Amniotic stem cell (primary cell): ENCODE results near the gene ANK3.

ENCODE experiments used
- DNase-seq: peaks from one replicate; lab custom pipeline; 2025; lab: John Stamatoyannopoulos, UW

ANK3 gene

DNA sequence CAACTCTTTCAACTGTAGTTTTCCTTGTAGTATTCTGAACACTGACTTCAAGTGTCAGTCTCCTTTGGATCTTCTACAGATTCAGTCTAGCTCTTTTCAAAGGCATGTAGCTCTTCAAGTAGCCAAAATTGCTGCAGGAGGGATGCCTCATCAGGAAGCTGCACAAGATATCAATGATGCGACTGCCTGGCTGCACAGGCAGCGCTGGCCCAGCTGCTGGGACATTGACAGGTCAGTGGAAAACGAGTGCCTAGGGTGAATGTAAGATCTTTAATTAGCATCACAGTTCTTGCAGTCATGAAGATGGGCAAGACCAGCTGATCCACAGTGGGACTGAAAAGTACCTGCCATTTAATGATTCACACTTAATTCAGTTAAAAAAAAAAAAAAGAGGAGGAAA lies 167.6 kb downstream of the ANK3 start:
- no peak for DNase-seq

DNA sequence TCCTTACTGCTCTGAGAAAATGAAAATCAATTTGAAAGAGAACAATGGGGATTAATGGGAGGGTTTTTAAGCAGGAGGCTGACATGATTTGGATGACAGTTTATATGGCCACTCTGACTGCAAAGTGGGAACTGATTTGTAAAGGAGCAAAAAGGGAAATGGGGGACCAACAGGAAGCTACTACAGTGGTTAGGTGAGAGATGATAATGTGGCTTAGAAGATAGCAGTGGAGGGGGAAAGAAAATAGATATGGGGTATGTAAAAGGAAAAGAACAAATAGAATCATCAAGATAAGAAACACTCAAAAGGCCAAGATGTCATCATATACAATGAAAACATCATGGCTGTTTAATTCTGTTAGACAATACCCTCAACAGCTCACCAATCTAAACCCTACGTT lies 177.5 kb downstream of the ANK3 start:
- no peak for DNase-seq

DNA sequence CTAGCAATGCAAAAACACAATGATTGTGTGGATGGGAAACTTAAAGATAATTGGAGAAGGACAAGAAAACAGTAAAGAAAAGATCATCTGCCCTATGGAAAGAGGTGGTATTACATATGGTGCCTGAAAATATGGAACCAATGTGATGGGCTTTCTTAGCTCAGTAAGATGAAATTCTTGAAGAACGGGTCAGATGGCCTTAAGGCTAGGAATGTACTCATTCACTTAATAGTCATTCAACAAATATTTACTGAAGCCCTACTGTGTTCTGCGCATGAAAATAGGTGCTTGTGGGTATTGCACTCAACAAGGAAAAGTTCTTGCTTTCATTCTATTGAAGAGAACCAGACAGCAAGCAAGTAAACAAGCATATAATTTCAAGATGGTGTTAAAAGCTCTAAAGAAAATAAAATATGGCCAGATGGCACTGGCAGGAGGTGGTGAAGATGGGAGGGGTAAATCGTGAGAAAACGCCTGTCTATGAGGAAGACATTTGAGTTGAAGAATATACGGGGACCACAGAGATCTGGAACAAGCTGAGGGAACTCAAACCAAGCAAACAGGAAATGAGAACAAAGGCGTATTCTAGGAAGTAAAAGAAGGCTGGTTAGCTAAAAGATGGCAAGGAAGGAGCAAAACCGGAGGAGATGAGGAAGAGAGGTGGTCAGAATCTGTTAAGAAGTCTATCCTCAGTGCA lies 179.7 kb downstream of the ANK3 start:
- DNase-seq, result no peak

DNA sequence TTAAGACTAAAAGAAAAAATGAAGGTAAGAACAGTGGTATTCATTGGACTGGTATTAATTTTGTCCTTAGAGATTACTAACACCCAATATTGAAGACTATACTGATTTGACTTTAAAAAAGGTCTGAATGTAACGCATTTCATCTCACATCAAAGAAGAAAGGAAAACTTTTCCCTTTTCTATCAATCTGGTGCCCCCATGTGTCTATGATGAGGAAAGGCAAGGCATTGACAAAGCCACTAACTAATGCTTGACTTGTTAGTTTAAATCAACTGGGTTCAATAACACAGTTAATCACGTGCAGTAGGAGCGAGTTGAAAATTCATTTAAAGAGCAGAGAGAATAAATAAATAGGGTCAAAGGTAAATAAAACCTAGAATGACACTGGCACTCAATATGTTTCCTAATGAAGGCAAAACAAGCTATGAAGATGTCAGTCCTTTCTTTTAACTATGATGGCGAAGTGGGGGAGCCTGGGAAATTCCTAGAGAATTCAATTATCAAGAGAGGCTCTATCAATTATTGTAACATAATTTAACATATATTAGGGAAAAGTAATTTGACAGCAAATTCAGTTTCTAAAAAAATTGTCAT lies 180.9 kb downstream of the ANK3 start:
- peak; percentile 10 for DNase-seq

DNA sequence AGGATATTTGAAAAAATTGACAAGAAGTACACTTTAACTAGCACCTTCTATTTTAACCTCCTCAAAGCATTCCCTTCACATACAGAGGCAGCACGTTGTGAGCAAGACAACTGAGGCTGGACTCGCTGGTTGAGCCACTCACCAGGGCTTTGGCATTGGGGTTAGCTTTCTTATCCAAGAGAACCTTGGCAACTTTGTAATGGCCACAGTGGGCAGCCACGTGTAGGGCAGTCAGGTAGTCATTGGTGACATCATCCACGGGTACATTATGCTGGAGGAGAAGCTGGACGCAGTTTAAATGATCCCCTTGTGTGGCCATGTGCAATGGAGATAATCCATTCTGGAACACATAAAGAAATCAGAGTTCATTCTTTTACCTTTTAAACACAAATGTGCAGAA lies 181.8 kb downstream of the ANK3 start:
- DNase-seq, result no peak

DNA sequence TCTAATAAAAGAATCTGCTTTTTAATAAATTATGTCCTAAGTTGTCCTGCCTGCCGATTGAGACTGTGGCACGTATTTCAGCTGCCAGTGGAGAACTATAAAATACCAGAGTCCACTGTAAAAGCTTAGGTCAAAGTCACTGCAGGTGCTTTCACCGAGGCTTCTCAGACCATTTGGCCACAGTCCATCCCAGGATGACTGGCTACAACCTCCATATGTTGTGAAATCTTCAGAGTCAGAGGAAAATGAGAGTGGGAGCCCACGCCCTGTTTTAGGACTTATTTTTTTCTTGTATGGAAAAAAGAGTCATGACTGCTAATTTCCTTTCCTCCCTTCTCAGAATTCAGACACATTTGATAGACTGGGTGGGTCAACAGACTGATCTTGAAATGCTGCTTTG lies 182.9 kb downstream of the ANK3 start:
- no peak for DNase-seq

DNA sequence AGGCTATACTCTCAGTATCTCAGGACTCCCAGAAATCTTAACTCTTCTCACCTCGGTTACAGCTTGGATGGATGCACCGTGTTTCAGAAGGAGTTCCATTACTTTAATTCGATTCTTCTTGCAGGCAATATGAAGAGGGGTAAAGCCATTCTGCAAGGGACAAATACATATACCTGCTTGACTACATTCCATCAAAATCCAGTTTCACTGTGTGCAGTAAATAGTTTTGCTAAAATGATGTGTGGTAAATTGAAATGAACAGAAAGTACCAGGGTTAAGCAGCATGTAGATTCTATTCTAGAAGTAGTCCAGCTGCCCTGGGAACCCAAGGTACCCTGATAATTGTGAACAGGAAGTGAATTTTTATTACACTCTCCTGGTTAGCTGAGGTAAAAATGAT lies 183.9 kb downstream of the ANK3 start:
- no peak for DNase-seq

DNA sequence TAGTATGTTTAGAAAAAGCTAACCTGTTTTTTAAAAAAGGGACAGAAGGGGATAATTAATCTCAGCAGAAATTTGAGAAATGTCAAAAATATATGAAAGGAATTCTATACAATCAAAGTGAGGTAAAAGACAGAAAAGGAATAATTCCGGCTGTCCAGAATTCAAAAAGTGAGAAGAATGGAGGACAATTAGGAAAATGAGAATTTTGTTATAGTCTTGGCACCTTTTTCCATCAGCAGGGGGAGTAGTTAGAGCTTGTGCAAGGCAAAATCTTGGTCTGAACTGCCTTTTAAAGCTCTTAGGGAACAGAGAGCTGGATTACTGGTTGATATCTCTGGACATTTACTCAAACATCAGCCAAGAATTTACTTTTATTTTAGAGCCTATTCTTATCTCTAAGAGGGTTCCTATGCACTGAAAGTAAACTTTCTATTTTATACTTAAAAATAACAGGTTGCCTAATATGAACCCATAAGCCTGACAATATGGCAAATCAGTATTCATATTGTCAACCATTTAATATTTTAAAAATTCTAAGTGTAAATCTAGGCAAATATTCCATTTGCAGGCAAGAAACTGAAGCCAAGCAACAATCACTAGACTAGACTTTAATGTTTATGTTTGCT lies 185.6 kb downstream of the ANK3 start:
- peak; percentile 39 for DNase-seq

DNA sequence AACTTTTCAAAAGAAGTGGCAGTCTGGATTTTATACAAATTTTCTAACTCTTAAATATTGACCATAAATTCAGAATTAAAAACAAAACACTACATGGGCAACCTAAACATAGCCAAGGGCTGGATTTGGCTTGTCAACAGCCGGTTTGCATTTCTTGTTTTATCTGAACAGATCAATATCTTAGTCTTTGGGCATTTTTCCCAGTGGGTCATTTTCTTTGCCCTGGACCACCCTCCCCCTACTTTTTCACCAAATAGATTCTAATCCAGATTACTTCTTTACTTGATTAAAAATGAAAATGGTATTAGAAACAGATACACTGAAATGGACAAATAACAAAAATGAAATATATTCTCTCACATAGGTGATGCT lies 189.0 kb downstream of the ANK3 start:
- no peak for DNase-seq

DNA sequence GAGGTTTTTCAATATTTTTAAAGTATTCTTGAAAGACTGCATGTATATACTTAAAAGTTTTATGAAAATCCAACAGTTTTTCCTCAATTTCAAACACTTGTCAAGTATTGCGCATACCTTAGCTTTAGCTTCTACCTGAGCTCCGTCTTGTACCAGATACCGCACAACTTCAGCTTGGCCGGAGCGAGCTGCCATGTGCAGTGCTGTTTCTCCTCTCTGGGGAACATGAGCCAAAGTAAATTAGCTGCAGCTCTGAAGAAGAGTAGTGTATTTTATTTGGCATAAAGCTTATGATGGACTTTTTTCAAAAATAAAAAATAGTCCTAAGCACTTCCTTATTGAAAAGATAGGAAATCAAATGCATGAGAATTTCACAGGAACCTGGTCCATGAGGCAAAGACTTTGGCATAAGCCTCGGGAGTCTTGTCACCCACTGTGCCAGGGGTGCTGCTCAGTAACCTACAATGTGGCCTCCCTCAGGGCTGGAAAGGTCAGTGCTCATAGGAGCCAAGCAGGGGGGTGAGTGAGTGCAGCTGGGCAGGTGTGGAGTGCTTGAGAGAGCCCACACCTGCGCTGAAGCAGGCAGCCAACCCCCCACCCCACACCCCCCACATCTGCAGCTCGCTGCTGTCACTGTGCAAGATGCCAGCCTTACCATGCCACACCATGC lies 189.5 kb downstream of the ANK3 start:
- no peak for DNase-seq

DNA sequence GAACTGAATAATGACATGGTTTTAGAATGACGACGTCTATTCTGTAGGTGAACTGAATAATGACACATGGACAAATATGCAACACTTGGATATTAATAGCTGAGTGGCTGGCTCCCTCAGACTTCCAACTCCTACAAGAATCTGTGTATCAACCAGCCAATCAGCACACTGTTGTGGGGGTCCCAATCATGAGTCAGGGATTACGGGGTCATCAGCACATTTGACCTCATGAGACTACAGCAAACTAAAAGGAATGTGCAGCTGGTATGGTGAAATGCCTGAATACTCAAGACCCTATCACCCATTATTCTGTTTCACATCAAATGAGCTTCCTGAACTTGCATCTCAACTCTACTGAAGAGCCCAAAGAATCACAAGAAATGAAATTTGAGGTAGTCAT lies 192.5 kb downstream of the ANK3 start:
- no peak for DNase-seq

DNA sequence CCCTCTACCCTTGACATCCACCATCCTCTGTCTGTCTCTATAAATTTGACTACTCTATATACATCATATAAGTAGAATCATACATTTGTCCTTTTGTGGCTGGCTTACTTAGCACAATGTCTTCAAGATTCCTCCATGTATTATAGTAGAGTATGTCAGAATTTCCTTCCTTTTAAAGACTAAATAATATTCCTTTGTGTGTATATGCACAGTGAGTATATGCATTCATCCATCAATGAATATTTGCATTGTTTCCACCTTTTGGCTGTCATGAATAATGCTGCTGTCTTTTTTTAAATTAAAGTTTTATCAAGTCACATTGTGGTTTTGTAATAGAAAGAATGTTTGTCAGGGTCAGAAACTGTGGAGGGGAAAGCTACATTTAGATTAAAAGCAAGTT lies 195.3 kb downstream of the ANK3 start:
- no peak for DNase-seq

DNA sequence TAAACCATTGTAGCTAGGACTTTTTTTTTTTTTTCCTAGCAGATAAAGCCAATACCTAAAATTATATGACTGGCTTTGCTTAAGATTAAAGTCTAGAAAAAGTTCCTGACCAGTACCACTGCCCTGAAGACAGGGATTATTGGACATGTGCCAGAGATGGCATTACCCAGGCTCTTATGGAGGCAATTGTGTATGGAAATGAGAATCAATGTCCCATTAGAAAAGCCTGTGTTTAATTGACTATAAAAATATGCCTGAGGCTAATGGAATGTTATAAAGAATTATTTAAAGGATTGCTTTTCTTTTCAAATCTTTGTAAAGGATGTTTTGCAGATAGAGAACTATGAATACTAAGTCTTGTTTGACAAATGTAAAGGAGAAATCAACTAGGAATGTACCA lies 196.7 kb downstream of the ANK3 start:
- DNase-seq, result no peak

DNA sequence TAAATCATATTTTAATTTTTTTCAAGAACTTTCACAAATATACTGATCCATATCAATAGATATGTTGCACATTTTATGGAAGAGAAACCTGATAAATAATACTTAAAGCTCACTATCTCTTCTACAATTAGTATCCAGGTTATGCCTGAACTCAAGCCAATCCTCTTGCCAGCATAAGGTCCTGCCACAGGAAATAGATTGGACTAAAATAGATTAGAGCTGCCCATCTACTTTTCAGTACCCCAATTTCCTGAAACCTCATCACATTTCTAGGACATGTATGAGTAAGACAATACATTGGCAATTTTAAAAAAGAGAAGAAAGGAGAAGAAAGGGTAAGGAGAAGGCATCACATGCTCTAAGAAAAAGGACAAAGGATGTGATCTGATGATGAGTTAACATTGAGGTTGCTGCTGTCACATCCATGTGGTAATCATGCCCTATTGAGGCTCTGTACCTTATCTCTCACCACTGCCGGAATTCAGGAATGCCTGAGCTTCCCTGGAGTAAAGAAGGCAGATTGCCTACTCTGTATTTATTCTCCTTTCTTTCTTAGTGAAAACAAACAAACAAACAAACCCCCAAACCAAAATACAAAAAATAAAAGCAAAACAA lies 199.7 kb downstream of the ANK3 start:
- no peak for DNase-seq

DNA sequence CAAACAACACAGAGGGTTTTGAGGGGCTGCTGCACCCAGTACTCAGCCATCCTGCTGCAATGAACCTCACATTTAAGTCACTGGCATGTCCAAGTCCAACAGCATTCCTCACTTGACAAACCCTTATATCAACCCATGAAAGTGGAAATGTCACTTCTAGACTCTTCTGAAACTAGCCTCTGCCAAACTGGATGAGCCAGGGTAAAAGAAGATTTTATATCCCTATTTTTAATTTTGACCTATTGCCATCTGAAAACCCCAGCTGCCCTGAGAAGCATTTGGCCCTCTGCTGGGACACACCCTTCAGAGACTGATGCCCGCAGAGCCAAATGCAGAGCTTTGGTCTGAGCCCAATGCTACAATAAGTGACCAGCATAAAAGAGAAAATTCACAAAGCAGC lies 201.1 kb downstream of the ANK3 start:
- DNase-seq, result no peak

DNA sequence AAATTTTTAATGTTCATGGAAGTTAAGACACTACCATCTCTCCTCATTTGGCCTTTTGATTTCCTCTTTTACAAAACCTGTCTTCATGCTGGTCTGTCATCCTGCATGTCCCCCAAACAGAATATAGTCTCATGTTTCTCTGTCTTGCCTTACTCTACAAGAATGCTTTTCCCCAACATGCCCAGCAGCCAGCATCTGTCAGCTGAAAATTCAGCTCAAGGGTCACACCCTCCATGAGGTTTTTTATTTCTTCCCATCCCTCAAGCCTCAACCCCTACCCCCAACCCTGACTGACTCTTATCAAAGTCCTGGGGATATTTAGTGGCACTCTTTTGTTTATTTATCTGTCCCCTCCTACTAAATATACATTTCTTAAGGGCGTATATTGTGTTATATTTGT lies 202.0 kb downstream of the ANK3 start:
- DNase-seq, result no peak

DNA sequence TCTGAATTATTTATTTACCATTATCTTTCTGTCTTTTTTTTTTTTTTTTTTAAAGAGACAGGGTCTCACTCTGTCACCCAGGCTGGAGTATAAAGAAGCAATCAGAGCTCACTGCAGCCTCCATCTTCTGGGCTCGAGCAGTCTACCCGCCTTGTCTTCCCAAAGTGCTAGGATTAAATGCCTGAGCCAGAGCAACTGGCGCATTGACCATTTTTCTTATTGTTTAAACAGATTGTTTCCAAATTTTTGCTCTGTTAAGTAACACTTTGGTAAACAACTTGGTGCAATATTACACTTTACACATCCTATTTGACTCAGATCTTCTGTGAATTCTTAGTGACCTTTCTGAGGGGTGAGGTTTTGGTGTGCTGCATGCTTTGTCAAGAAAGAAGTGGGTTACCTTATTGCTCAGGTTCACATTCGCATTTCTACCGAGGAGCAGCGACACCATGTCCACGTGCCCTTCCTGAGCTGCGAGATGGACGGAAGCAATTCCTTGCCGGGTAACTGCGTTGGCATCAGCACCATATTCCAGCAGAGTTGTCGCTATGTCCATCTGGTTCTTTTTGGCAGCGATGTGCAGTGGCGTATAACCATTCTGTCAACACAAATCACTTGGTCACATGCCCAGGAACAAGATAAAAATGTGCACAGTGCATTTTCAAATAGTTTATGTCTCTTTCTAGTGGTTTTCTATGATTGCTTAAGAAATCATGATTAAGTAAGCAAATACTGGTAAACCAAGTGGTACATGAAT lies 203.2 kb downstream of the ANK3 start:
- no peak for DNase-seq

DNA sequence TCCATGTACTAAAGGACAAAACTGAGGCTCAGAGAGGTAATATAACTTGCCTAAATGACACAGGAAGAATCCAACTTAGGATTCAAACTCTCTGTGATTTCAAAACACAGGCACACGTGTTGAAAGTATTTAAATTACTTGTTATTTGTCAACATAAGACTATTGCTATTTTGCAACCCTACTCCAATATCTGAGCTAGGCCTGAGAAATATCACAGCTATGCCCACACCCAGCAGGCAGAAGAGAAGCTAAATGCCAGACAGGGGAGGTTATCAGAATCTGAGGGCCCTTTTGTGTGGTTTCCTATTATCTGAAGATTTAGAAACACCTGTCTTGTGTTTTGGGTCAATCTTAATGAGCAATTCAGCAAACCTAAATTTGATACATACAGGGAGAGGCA lies 204.3 kb downstream of the ANK3 start:
- no peak for DNase-seq

DNA sequence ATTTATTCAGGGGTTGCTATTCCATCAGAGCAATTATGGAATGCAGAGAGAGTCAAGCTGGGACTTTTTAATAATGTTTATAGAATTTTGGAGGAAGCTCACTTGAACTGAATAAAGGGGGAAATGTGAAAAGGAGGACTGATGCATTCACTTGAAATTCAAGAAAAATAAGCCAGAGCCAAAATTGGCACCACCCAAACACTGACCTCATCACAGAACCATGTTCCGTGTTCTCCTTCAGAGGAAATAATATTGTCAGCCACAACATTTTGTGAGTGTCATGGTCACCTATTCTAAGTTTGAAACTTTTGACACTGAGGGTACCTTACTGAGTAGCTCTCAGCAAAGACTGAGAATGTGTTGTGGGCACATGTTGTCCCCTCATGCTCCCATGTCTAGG lies 207.0 kb downstream of the ANK3 start:
- no peak for DNase-seq

DNA sequence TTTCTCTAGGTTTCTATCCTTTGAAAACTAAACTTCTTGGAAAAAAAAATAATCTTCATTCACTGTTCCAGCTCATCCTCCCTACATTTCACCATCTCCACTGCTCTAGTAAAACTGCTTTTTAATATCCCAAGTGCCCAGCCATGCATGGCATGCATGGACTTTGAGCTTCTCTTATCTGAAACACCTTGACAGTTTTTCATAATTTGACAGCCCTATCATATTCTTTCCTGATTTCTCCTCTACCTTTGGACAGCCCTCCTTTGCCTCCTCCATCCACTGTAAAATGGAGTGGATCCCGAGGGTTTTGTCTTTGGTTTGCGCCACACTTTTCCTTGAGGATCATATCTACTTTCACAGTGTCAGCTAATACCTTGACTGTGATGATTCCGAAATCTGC lies 212.8 kb downstream of the ANK3 start:
- DNase-seq, result no peak

DNA sequence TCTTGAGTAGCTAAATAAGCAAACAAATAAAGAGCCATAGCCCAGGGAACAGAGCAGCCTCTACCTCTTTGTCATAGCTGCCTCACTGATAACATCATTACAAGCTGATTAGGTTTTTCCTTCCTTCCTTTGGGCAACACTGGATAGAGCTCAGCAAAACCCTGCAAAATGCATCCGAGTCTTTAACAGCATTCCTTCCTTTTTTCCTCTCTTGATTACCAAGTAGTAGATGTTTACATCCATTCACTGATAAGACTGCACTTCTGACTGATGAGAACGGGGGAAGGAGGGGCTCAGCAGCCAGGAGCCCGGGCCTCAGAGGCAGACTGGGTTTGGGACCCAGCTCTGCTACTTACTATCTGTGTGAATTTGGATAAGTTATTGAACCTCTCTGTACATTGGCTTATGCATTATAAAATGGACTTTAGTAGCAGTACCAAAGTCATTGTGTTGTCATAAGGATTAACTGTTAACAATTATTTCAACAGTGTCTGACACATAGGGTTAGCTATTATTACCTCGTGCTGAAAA lies 214.2 kb downstream of the ANK3 start:
- no peak for DNase-seq
